ENCODE data around the gene SSR4. TPM values are rescaled to one million over a fixed set of nuclear protein-coding genes. Genes with fewer than 3 reads are reported as not detected.

The SSR4 gene
- polyA plus RNA-seq, 3 donors from 2014 or later, result 535 to 803 (median 726) TPM

DNA sequence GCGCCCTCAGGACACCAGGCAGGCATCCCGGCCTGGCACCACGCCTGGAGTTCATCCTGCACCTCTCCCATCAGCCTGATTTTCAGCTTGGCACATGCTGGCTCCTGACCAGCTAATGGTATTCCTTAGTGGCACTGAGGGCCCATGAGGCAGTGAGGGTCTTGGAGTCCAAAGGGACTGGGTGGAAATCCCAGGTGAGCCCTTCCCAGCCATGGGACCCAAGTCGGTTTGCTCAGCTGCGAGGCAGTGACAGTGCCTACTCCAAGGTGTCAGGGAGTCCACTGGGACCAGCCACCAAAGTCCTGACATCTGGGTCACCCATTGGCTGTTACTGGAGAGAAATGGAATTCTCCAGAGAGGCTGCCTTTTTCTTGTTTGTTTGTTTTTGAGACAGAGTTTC lies 4.9 kb downstream of the SSR4 start:
- H3K9me3 Mint-ChIP-seq, result no peaks in the 10 kb centered on the region

DNA sequence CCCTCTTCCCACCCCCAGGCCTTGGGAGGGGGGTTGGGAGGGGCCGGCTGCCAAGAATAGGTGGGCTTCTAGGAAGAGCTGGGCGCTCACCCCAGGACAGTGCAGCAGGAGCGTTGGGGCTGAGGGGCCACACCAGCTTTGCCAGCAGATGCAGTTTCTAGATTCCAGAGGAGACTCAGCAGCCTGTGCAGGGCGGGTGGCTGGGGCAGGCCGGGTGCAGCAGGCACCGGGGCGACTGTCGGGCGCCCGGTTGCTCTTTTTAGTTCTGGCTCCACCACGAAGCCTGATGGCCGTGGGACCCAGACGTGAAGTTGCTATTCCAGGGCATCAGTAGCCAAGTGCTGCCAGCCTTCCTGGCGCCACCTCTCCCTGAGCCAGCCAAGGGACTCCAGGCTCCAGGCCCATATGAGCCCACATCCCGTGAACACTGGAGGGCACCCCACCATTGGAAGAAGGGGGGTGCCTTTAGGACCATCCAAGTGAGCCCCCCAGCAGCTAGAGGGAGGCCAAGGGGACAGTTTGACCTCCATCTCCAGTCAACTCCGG lies 5.8 kb downstream of the SSR4 start:
- Mint-ChIP-seq H3K9me3 (no peaks in the 10 kb centered on the region), H3K4me3 (no peak overlapping the region), H3K4me1 (peaks cover 12 to 16% of the 10 kb centered on the region in 2 donors), H3K27ac (no peak overlapping the region), H3K36me3 (no peaks in the 10 kb centered on the region), H3K27me3 (ENCODE audit: low read depth in 3 of 3) (peaks cover 0 to 2% (median 0%) of the 10 kb centered on the region in 3 donors)
- DNase-seq, result no peak

More for the DNA sequence above, 4.9 kb downstream of the SSR4 start:
- peaks cover 1 to 4% (median 1%) of the 10 kb centered on the region in 3 donors for H3K27me3 Mint-ChIP-seq (ENCODE audit: low read depth in 3 of 3)
- H3K27ac Mint-ChIP-seq, result no peak overlapping the region
- no peak for DNase-seq
- H3K36me3 Mint-ChIP-seq, result no peaks in the 10 kb centered on the region
- peaks cover 12 to 18% of the 10 kb centered on the region in 2 donors for H3K4me1 Mint-ChIP-seq
- H3K4me3 Mint-ChIP-seq, result no peak overlapping the region

DNA sequence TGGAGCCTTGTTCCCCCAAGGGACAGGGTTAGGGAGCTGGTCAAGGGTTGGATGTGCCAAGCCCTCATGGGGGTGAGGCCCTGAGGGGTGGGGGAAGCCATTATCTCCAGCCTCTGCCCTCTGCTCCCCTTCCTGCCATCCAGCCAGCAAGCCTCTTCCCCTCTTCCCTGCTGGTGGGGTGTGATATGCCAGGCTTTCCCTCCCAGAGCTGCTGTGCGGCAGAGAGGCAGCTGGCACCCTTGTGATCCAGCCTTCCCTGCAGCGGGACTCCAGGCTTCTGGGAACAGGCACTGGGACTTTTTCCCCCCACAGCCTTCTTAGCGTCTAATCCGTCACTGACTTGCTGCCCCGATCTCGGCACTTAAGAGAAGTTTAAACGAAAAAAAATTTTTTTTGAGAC lies 6.3 kb downstream of the SSR4 start:
- Mint-ChIP-seq H3K36me3 (no peaks in the 10 kb centered on the region), H3K27ac (no peak overlapping the region), H3K27me3 (ENCODE audit: low read depth in 3 of 3) (peaks cover 0 to 2% (median 0%) of the 10 kb centered on the region in 3 donors), H3K4me1 (peaks cover 11% of the 10 kb centered on the region in 2 donors), H3K4me3 (no peak overlapping the region), H3K9me3 (peaks cover 0 to 2% (median 0%) of the 10 kb centered on the region in 6 donors)
- DNase-seq, result no peak

DNA sequence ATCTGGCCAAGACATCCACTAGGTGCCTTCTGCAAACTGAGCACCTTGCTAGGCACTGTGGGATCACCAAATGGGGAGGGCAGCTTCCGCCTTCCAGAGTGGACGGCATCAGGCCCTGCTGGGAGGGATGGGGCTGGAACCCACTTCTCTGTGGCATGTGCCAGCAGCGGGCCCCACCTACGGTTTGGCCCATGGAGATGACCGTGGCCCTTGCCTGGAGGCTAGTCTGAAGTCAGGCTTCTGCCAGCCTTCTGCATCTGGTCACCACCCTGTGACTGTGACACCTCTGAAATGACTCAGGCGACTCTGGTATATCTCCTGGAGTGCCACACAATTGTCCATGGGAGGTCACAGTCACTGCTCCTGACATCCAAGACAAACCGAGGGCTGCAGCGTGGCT lies 7.2 kb downstream of the SSR4 start:
- H3K27me3 Mint-ChIP-seq (ENCODE audit: low read depth in 3 of 3), result peaks cover 0 to 2% (median 0%) of the 10 kb centered on the region in 3 donors
- DNase-seq, result no peak
- H3K4me1 Mint-ChIP-seq, result peaks cover 1 to 2% of the 10 kb centered on the region in 2 donors
- H3K27ac Mint-ChIP-seq, result peak overlapping the region in 2 of 6 donors; percentile 18 to 34
- H3K4me3 Mint-ChIP-seq, result no peak overlapping the region
- peaks cover 0 to 2% (median 0%) of the 10 kb centered on the region in 6 donors for H3K9me3 Mint-ChIP-seq
- H3K36me3 Mint-ChIP-seq, result no peaks in the 10 kb centered on the region

DNA sequence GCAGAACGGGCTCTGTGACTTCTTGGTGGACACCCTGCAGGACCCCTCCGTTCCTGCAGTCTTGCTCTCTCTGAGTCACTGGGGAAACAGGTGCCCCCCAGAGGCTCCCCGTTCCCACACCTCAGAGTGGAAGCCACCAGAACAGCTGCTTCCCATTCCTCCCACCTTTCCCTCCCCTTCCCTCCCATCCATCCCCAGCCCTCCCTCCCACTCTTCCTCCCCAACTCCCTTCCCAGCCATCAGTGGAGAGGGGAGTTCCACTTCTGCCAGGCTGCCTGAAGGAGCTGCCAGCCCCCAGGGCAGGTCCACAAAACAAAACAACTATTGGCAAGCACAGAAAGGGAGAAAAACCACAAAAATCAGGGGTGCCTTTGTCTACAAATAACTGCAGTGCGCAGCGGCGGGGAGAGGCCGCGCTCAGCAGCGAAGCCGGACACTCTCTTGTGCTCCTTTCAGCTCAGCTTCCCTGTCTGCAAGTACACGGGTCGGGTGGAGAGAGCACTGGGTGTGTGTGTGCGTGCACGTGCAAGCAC lies 8.1 kb downstream of the SSR4 start:
- Mint-ChIP-seq H3K4me1 (no peaks in the 10 kb centered on the region), H3K27me3 (ENCODE audit: low read depth in 3 of 3) (peaks cover 0 to 2% (median 0%) of the 10 kb centered on the region in 3 donors), H3K9me3 (peaks cover 0 to 2% (median 0%) of the 10 kb centered on the region in 6 donors), H3K4me3 (no peak overlapping the region), H3K27ac (peak overlapping the region in 1 of 6 donors; percentile 67), H3K36me3 (no peaks in the 10 kb centered on the region)
- DNase-seq, result no peak

DNA sequence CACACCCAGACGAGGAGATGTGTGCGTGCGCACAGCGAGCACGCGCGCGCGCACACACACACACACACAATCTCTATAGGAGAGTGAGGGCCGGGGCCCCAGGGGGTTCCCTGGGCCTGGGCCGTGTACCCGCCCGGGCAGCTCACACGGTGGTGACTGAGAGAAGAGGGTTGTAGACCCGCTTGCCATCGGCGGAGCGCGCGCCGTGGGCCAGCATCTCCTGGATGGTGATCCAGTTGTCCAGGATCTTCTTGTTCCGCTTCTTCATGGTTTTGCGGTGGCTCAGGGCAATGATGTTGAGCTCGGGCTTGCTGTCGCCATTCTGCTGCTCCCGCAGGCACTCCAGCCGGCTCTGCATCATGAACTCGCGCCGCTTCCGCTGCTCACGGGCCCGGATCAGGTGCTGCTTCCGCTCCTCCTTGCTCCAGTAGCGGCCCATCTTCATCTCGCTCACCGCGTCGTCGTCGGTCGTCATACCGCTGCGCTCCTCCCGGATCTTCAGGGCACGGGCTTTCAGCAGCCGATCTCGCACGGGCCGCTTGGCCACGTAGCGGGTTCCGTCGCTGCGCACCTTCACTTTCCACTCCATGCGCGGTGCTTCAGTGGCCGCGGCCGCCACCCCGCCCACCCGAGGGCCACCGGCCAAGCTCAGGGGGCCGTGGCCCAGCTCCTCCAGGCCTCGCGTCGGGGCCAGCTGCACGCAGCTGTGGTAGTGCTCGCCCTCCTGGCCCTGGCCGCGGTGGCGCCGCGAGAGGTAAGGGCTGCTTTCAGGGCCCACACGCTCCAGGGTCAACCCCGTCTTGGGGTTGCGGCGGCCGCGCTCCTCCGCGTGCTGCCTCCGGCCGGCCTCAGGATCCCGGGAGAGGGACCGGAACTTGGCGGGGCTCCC lies 9.0 kb downstream of the SSR4 start:
- no peak overlapping the region for H3K4me3 Mint-ChIP-seq
- H3K27me3 Mint-ChIP-seq (ENCODE audit: low read depth in 3 of 3), result peaks cover 0 to 2% (median 0%) of the 10 kb centered on the region in 3 donors
- H3K9me3 Mint-ChIP-seq, result peaks cover 0 to 2% (median 0%) of the 10 kb centered on the region in 6 donors
- no peaks in the 10 kb centered on the region for H3K36me3 Mint-ChIP-seq
- H3K4me1 Mint-ChIP-seq, result no peaks in the 10 kb centered on the region
- peak overlapping the region in 1 of 6 donors; percentile 67 for H3K27ac Mint-ChIP-seq
- DNase-seq, result no peak

DNA sequence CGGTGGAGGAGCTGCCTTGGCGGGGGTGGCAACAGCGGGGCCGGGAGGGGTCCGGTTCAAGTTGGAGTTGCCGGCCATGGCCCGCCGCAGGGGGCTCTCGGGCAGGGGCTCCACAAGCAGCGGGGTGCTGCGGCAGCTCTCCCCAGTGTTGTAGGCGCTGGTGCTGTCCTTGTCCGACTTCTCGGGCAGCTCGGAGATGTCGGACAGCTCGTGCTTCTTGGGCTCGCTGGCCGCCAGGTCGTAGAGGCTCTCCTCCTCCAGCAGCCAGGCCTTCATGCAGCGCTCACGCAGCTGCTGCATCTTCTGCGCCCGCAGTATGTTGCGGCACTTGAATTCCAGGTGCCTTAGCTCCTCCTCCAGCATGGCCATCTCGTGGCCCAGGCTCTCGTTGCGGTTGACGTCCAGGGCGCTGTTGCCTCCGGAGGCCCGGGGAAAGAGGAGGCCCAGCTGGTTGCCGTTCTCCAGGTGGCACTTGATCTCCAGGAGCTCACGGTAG lies 9.7 kb downstream of the SSR4 start:
- H3K27ac Mint-ChIP-seq, result no peak overlapping the region
- H3K36me3 Mint-ChIP-seq, result no peaks in the 10 kb centered on the region
- peaks cover 0 to 4% of the 10 kb centered on the region in 2 donors for H3K4me1 Mint-ChIP-seq
- H3K4me3 Mint-ChIP-seq, result no peak overlapping the region
- DNase-seq, result no peak
- peaks cover 0 to 2% (median 0%) of the 10 kb centered on the region in 6 donors for H3K9me3 Mint-ChIP-seq
- peaks cover 0 to 2% (median 0%) of the 10 kb centered on the region in 3 donors for H3K27me3 Mint-ChIP-seq (ENCODE audit: low read depth in 3 of 3)

DNA sequence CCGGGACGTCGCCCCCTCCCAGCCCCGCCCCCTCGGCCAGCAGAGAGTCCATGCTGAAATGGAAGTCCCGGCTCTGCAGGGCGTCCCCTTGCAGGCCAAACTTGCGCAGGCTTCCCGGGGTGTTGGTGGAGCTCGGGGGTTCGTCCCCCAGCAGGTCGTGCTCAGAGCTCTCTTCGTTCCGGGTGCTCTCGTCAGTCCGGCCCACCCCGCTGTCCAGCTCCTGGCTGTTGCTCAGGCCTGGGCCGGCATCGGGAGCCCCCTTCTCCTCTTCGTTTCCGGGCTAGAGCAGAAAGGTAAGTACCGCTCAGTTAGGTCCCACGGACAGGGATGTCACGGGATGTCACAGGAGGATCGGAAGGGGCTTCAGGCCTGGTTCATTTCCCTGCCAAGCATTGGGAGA lies 10.2 kb downstream of the SSR4 start:
- peaks cover 0 to 4% of the 10 kb centered on the region in 2 donors for H3K4me1 Mint-ChIP-seq
- H3K27ac Mint-ChIP-seq, result no peak overlapping the region
- no peak for DNase-seq
- H3K9me3 Mint-ChIP-seq, result peaks cover 0 to 2% (median 0%) of the 10 kb centered on the region in 6 donors
- H3K4me3 Mint-ChIP-seq, result no peak overlapping the region
- no peaks in the 10 kb centered on the region for H3K36me3 Mint-ChIP-seq
- H3K27me3 Mint-ChIP-seq (ENCODE audit: low read depth in 3 of 3), result peaks cover 0 to 2% (median 0%) of the 10 kb centered on the region in 3 donors

DNA sequence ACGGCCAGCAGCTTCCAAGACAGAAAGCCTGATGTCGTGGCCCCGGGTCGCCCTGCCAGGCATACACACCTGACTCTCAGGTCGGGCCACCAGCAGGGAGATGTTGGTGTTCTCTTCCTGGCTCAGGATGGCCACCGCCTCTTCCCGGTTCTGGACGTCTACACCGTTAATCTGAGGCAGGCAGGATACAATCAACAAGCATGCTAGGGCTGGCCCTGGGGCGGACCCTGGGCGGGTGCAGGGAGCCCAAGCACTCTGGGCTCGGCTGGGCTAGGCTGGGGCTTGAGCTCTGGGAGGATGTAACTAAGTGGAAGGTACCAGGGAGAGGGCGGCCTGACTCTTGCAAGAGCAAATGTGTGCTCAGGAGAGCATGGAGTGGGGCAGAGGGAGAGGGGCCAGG lies 11.0 kb downstream of the SSR4 start:
- peaks cover 0 to 2% (median 0%) of the 10 kb centered on the region in 3 donors for H3K27me3 Mint-ChIP-seq (ENCODE audit: low read depth in 3 of 3)
- peak overlapping the region in 1 of 6 donors; percentile 17 for H3K27ac Mint-ChIP-seq

DNA sequence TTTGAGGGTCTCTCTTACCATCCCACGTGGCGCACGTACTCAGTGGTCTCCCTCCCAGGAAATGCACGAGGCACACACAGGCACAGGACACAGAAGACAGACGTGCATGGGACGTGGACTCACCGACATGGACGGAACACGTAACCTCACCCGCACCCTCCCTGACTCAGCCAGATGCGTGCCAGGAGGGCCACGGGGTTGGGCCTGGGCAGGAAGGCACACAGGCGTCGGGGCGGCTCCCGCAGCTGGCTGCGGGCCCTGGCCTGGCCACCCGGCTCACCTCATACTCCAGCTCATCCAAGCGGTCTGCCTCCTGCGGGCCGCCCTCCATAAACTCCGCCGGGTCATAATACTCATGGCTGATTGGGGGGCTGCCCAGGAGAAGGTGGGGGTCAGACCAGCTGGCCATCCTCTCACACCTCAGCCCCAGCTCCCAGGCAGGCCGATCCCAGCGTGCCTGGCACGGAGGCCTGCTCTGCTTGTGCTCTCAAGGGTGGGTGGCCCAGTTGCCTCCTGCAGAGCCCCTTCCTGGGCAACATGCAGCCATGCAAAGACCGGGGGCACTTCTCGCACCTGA lies 12.6 kb downstream of the SSR4 start:
- Mint-ChIP-seq H3K36me3 (no peaks in the 10 kb centered on the region), H3K9me3 (peaks cover 0 to 2% (median 0%) of the 10 kb centered on the region in 6 donors), H3K27me3 (ENCODE audit: low read depth in 3 of 3) (no peaks in the 10 kb centered on the region), H3K27ac (no peak overlapping the region), H3K4me3 (no peak overlapping the region), H3K4me1 (peaks cover 0 to 14% of the 10 kb centered on the region in 2 donors)
- no peak for DNase-seq

More for the DNA sequence above, 11.0 kb downstream of the SSR4 start:
- H3K9me3 Mint-ChIP-seq, result peaks cover 0 to 2% (median 0%) of the 10 kb centered on the region in 6 donors
- H3K4me3 Mint-ChIP-seq, result no peak overlapping the region
- peaks cover 0 to 6% of the 10 kb centered on the region in 2 donors for H3K4me1 Mint-ChIP-seq
- DNase-seq, result no peak
- H3K36me3 Mint-ChIP-seq, result no peaks in the 10 kb centered on the region

DNA sequence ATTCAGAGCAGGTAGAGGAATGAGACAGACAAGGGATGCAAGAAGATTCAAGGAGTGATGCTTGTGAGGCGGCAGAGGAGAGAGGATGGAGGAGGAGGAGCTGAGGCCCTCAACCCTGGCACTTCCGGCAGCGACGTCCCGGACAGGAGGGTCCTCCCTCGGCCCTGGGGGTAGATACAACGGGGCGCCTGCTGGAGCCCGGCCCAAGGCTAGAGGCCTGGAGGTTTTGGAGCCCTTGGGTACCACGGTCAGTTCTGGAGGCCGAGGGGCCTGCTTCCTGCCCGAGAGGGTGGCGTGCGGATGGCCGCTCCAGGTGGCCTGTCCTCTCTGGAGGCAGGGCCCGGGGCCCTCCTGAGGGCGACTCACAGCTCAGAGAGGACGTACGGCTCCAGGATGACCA lies 13.5 kb downstream of the SSR4 start:
- peaks cover 0 to 2% (median 0%) of the 10 kb centered on the region in 6 donors for H3K9me3 Mint-ChIP-seq
- H3K4me1 Mint-ChIP-seq, result peaks cover 0 to 21% of the 10 kb centered on the region in 2 donors
- no peaks in the 10 kb centered on the region for H3K36me3 Mint-ChIP-seq
- H3K27me3 Mint-ChIP-seq (ENCODE audit: low read depth in 3 of 3), result peaks cover 0 to 3% (median 0%) of the 10 kb centered on the region in 3 donors
- H3K27ac Mint-ChIP-seq, result no peak overlapping the region
- no peak overlapping the region for H3K4me3 Mint-ChIP-seq
- no peak for DNase-seq

DNA sequence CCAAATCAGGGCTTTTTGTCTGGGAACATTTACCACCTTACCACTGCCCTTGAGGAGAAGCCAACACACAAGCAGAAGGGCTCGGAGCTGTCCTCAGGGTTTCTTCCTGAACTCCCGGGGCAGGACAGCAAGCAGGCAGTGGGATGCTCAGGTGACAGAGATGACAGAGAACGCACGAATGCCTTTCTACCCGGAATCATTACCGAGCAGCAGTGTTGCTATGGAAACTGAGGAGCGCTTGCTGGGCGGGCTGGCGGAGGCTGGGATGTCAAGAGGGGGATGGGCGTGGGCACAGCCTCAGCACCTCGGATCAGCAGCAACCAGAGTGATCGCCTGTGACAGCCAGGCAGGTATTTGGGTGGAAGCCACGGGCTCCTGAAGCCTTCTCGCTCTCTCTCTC lies 17.8 kb downstream of the SSR4 start:
- no peak for DNase-seq
- Mint-ChIP-seq H3K36me3 (no peaks in the 10 kb centered on the region), H3K9me3 (no peaks in the 10 kb centered on the region), H3K27me3 (ENCODE audit: low read depth in 3 of 3) (peaks cover 6 to 10% (median 8%) of the 10 kb centered on the region in 3 donors), H3K4me3 (no peak overlapping the region), H3K4me1 (peaks cover 21 to 49% of the 10 kb centered on the region in 2 donors), H3K27ac (no peak overlapping the region)

DNA sequence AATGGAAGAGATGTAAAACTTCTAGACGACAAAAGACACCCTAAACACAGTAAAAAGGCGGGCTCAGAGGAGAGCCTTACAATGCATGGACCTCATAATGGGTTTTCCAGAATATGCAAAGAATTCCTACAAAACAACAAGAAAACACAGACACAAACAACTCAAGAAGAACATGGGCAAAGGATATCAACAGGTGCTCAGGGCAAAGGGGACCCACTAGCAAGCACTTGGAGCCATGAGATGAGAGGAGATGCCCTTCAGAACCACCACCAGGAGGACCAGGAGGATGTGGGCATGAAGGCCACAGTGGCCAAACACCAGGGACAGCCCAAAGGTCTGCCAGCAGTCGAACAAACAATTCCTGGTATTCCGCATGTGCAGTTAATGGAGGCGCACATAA lies 18.7 kb downstream of the SSR4 start:
- H3K27ac Mint-ChIP-seq, result peak overlapping the region in 3 of 6 donors; percentile 23 to 63 (median 39)
- no peak overlapping the region for H3K4me3 Mint-ChIP-seq
- no peak for DNase-seq
- no peaks in the 10 kb centered on the region for H3K9me3 Mint-ChIP-seq
- H3K27me3 Mint-ChIP-seq (ENCODE audit: low read depth in 3 of 3), result peaks cover 9 to 15% (median 10%) of the 10 kb centered on the region in 3 donors
- no peaks in the 10 kb centered on the region for H3K36me3 Mint-ChIP-seq
- H3K4me1 Mint-ChIP-seq, result peaks cover 28 to 59% of the 10 kb centered on the region in 2 donors
